ENCODE data around the gene PAFAH1B1.
"Not testable (repeated sequence)": the region's sequence is repeated elsewhere in the genome, so short reads cannot be mapped to it uniquely, and the experiment has no call there.

Gene PAFAH1B1

GRCh38 chr17:2592971-2593820 lies at the start of gene PAFAH1B1:
Gene PAFAH1B1 (plus strand): TSS chr17:2593654. CDS start chr17:2638289, 44,635 bp downstream.
- FAIRE-seq, result no peak

GRCh38 chr17:2545393-2545792 lies 48.1 kb upstream of the PAFAH1B1 start:
- DNase-seq (ENCODE audit: extremely low spot score, insufficient read length, low read depth) (no peak), FAIRE-seq (no peak)

More at GRCh38 chr17:2592971-2593820, at the start of gene PAFAH1B1:
- peak; percentile 91 for DNase-seq (ENCODE audit: extremely low spot score, insufficient read length, low read depth)

- FAIRE-seq, result no peak
- no peak for DNase-seq (ENCODE audit: extremely low spot score, insufficient read length, low read depth)
Measured at GRCh38 chr17:2547176-2547575, 46.3 kb upstream of the PAFAH1B1 start.

GRCh38 chr17:2548026-2548425 lies 45.4 kb upstream of the PAFAH1B1 start:
- not testable (repeated sequence) for DNase-seq (ENCODE audit: extremely low spot score, insufficient read length, low read depth); FAIRE-seq

GRCh38 chr17:2549392-2550211 lies 43.9 kb upstream of the PAFAH1B1 start:
- no peak for FAIRE-seq
- DNase-seq (ENCODE audit: extremely low spot score, insufficient read length, low read depth), result no peak

- DNase-seq (ENCODE audit: extremely low spot score, insufficient read length, low read depth) (no peak), FAIRE-seq (no peak)
Measured at GRCh38 chr17:2551493-2551892, 42.0 kb upstream of the PAFAH1B1 start.

- FAIRE-seq, result no peak
- DNase-seq (ENCODE audit: extremely low spot score, insufficient read length, low read depth), result no peak
Measured at GRCh38 chr17:2551928-2552327, 41.5 kb upstream of the PAFAH1B1 start.

- no peak for FAIRE-seq
- DNase-seq (ENCODE audit: extremely low spot score, insufficient read length, low read depth), result no peak
Measured at GRCh38 chr17:2560658-2561057, 32.8 kb upstream of the PAFAH1B1 start.

GRCh38 chr17:2562162-2562858 lies 31.1 kb upstream of the PAFAH1B1 start:
- FAIRE-seq (no peak), DNase-seq (ENCODE audit: extremely low spot score, insufficient read length, low read depth) (no peak)

GRCh38 chr17:2563061-2563460 lies 30.4 kb upstream of the PAFAH1B1 start:
- no peak for FAIRE-seq
- no peak for DNase-seq (ENCODE audit: extremely low spot score, insufficient read length, low read depth)

GRCh38 chr17:2563543-2563942 lies 29.9 kb upstream of the PAFAH1B1 start:
- DNase-seq (ENCODE audit: extremely low spot score, insufficient read length, low read depth) (no peak), FAIRE-seq (no peak)

- FAIRE-seq (no peak), DNase-seq (ENCODE audit: extremely low spot score, insufficient read length, low read depth) (no peak)
Measured at GRCh38 chr17:2564877-2565276, 28.6 kb upstream of the PAFAH1B1 start.

GRCh38 chr17:2566056-2566455 lies 27.4 kb upstream of the PAFAH1B1 start:
- FAIRE-seq, result no peak
- DNase-seq (ENCODE audit: extremely low spot score, insufficient read length, low read depth), result no peak

GRCh38 chr17:2571523-2572303 lies 21.7 kb upstream of the PAFAH1B1 start:
- DNase-seq (ENCODE audit: extremely low spot score, insufficient read length, low read depth) (peak; percentile 26), FAIRE-seq (peak; percentile 87)

GRCh38 chr17:2572304-2572609 lies 21.2 kb upstream of the PAFAH1B1 start:
- DNase-seq (ENCODE audit: extremely low spot score, insufficient read length, low read depth); FAIRE-seq: not testable (repeated sequence)

- FAIRE-seq (no peak), DNase-seq (ENCODE audit: extremely low spot score, insufficient read length, low read depth) (no peak)
Measured at GRCh38 chr17:2580151-2580550, 13.3 kb upstream of the PAFAH1B1 start.

GRCh38 chr17:2580661-2581060 lies 12.8 kb upstream of the PAFAH1B1 start:
- DNase-seq (ENCODE audit: extremely low spot score, insufficient read length, low read depth) (no peak), FAIRE-seq (no peak)

- FAIRE-seq (no peak), DNase-seq (ENCODE audit: extremely low spot score, insufficient read length, low read depth) (no peak)
Measured at GRCh38 chr17:2582493-2582892, 11.0 kb upstream of the PAFAH1B1 start.

- FAIRE-seq, result no peak
- DNase-seq (ENCODE audit: extremely low spot score, insufficient read length, low read depth), result no peak
Measured at GRCh38 chr17:2591040-2591640, 2.3 kb upstream of the PAFAH1B1 start.

Measured in GM18507 (cell line).